ENCODE data around the gene ZNF700. TPM values are rescaled to one million over a fixed set of nuclear protein-coding genes. Genes with fewer than 3 reads are reported as not detected.
A peak's percentile ranks its signal among the peaks of the same experiment; 100 is the strongest.

The ZNF700 gene
- total RNA-seq, 1 donor from 2014 or later, result 4.4 TPM

DNA sequence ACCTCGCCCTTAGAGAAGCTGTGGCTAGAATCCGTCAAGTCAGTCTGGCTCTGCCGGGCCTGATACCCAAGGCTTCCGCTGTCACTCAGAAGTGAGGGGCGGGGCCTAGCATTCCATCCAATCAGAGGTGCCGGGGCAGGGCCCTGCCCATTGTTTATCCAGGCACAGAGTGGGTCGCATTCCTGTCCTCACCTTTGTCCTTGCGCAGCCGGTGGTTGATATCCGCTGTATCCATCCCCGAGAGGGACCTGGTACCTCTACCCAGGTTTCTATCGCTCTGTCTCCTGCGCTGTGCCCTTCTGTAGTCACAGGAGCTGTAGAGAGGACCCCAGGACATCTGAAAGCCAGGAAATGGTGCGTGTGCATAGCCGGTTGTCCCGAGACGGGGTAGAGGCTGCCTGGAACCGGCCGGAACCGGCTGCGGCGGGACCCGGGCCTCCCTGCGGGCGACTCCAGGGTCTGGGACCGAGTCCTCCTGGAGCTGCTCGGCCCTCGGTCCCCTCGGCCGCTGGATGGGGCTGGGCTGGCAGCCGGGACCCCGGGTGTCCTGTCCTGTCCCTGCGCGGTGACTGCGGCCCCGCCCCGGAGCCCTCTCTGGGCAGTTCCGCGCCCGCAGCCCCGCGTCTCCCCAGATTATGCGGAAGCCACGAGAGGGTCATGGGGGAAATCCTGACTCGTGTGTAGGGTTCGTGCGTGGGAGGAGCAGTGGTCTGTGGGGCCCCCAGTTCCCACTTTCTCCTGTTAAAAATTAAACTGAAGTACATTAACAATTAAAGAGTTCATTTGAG, 40.1 kb downstream of the ZNF700 start, which contains the start of gene ZNF763:
ZNF763 (plus strand) TSS at position 183 of the 788 bp plus-strand sequence; CDS start at position 352, 169 bp downstream.
- TF ChIP-seq, protein P1, sequence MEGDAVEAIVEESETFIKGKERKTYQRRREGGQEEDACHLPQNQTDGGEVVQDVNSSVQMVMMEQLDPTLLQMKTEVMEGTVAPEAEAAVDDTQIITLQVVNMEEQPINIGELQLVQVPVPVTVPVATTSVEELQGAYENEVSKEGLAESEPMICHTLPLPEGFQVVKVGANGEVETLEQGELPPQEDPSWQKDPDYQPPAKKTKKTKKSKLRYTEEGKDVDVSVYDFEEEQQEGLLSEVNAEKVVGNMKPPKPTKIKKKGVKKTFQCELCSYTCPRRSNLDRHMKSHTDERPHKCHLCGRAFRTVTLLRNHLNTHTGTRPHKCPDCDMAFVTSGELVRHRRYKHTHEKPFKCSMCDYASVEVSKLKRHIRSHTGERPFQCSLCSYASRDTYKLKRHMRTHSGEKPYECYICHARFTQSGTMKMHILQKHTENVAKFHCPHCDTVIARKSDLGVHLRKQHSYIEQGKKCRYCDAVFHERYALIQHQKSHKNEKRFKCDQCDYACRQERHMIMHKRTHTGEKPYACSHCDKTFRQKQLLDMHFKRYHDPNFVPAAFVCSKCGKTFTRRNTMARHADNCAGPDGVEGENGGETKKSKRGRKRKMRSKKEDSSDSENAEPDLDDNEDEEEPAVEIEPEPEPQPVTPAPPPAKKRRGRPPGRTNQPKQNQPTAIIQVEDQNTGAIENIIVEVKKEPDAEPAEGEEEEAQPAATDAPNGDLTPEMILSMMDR (IDR thresholded peaks at IDR 0.05), result no peak
- DNase-seq (ENCODE audit: low spot score in 2 of 2), result peak; percentile 83 to 97
- Histone ChIP-seq H3K4me1 (peaks cover 9 to 17% of the 10 kb centered on the region in 2 donors), H3K36me3 (peaks cover 0 to 6% of the 10 kb centered on the region in 2 donors), H3K9me3 (no peaks in the 10 kb centered on the region), H3K4me3 (peak within 1 kb of the TSS; percentile 72 to 87), H3K27ac (peak within 1 kb of the TSS; percentile 94), H3K27me3 (no peaks in the 10 kb centered on the region)
- intact Hi-C loops (cut with DNase I), result loop anchor here (1.0 to 5.0 kb wide), 10 partner anchors 23 to 823 kb away; partner anchors contain the start of genes ZNF136, ZNF20, ZNF433 and ZNF44

DNA sequence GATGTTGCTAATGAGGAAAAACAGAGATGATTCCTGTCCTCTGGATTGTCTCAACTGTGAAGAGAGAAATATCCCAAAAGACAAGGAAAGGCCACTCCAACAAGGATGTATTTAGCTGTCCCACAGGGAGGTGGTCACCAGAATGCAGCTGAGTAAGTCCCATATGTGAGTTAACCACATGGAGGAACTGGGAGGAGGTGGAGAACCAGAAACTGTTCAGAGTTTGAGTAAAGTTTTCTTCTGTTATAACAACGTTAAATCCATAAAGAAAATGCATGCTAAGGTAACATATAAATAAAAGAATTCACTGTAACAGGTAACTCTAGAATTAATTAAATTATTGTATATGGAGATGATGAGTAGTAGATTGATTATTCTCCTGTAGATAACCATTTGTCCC, 45.3 kb downstream of the ZNF700 start:
- DNase-seq (ENCODE audit: low spot score in 2 of 2), result no peak
- H3K4me3 ChIP-seq, result no peak overlapping the region
- intact Hi-C loops (cut with DNase I), result no loop called here
- peaks cover 3 to 10% of the 10 kb centered on the region in 2 donors for H3K4me1 ChIP-seq
- TF ChIP-seq, protein P1 (IDR thresholded peaks at IDR 0.05), result no peak
- H3K27ac ChIP-seq, result no peak overlapping the region
- no peaks in the 10 kb centered on the region for H3K27me3 ChIP-seq
- H3K9me3 ChIP-seq, result peaks cover 0 to 20% of the 10 kb centered on the region in 2 donors
- peaks cover 0 to 7% of the 10 kb centered on the region in 2 donors for H3K36me3 ChIP-seq

DNA sequence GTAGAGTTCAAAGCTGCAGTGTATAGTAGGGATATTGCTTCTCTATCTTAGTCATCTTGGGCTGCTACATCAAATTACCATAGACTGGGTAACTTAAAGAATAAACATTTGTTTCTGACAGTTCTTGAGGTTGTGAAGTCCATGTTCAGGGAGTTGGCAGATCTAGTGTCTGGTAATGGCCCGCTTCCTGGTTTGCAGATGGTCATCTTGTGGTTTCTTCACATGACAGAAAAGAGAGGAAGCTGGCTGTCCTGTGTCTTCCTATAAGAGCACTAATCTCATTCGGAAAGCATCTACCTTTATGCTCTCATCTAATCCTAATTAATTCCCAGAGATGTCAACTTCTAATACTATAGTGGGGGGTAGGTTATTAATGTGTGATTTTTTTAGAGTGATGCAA, 46.1 kb downstream of the ZNF700 start:
- Histone ChIP-seq H3K36me3 (peaks cover 0 to 7% of the 10 kb centered on the region in 2 donors), H3K27ac (no peak overlapping the region), H3K4me3 (no peak overlapping the region), H3K27me3 (no peaks in the 10 kb centered on the region), H3K4me1 (peaks cover 0 to 5% of the 10 kb centered on the region in 2 donors), H3K9me3 (peaks cover 0 to 27% of the 10 kb centered on the region in 2 donors)
- no peak for DNase-seq (ENCODE audit: low spot score in 2 of 2)
- intact Hi-C loops (cut with DNase I), result no loop called here
- TF ChIP-seq, protein P1 (IDR thresholded peaks at IDR 0.05), result no peak

DNA sequence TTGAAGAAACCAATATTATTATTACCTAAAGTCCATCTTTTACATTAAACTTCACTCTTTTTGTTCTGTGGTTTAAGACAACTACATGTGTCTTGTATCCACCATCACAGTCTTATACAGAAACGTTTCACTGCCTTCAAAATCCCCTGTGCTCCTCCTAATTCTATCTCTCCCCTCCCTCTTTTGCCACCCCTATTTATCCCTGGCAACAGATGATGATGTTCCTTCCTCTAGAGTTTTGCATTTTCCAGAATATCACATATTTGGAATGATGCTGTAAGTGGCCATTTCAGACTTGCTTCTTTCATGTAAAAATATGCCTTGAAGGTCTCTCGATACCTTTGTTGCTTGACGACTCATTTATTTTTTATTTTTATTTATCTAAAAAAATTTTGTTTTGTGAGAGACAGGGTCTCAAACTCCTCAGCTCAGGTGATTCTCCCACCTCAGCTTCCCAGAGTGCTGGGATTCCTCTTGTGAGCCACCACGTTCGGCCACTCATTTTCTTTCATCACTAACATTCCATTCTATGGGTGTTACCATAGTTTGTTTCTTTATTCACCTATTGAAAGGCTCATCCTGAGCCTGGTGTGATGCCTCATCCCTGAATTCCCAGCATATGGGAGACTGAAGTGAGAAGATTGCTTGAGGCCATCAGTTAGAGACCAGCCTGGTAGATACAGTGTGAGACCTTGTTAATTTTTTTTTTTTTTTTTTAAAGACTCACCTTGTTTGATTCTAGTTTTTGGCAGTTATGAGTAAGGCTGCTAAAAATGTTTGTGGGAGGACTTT, 48.3 kb downstream of the ZNF700 start:
- H3K9me3 ChIP-seq, result peaks cover 7 to 47% of the 10 kb centered on the region in 2 donors
- H3K36me3 ChIP-seq, result peaks cover 11 to 22% of the 10 kb centered on the region in 2 donors
- TF ChIP-seq, protein P1 (IDR thresholded peaks at IDR 0.05), result no peak
- no peak overlapping the region for H3K27ac ChIP-seq
- intact Hi-C loops (cut with DNase I), result no loop called here
- H3K4me3 ChIP-seq, result no peak overlapping the region
- DNase-seq (ENCODE audit: low spot score in 2 of 2), result no peak
- no peaks in the 10 kb centered on the region for H3K27me3 ChIP-seq
- H3K4me1 ChIP-seq, result no peaks in the 10 kb centered on the region

DNA sequence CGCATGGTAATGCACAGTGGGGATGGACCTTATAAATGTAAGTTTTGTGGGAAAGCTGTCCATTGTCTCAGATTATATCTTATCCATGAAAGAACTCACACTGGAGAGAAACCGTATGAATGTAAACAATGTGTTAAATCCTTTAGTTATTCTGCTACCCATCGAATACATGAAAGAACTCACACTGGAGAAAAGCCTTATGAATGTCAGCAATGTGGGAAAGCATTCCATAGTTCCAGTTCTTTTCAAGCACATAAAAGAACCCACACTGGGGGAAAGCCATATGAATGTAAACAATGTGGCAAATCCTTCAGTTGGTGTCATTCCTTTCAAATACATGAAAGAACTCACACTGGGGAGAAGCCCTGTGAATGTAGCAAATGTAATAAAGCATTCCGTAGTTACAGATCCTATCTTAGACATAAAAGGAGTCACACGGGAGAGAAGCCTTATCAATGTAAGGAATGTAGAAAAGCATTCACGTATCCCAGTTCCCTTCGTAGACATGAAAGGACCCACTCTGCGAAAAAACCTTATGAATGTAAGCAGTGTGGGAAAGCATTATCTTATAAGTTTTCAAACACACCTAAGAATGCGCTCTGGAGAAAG, 53.7 kb downstream of the ZNF700 start:
- Histone ChIP-seq H3K36me3 (peaks cover 24 to 30% of the 10 kb centered on the region in 2 donors), H3K4me1 (no peaks in the 10 kb centered on the region), H3K4me3 (no peak overlapping the region), H3K27me3 (no peaks in the 10 kb centered on the region), H3K9me3 (peaks cover 38 to 85% of the 10 kb centered on the region in 2 donors), H3K27ac (no peak overlapping the region)
- TF ChIP-seq, protein P1 (IDR thresholded peaks at IDR 0.05), result no peak
- DNase-seq (ENCODE audit: low spot score in 2 of 2), result no peak
- intact Hi-C loops (cut with DNase I), result no loop called here
